HG03571 (cell line): ENCODE data around the gene CLDN25.
"Not testable (repeated sequence)": the region's sequence is repeated elsewhere in the genome, so short reads cannot be mapped to it uniquely, and the experiment has no call there.

Experiments used
- ATAC-seq: cut with Tn5 transposase; IDR thresholded peaks from one replicate; pipeline ENCODE4 v1.9.1; 2021; ENCODE audit not compliant: unreplicated experiment

CLDN25 gene

GRCh38 chr11:113779496-113779895, at the start of gene CLDN25:
Gene CLDN25 (plus strand): TSS chr11:113779796. CDS start chr11:113779796, 0 bp downstream.
- no peak for ATAC-seq

GRCh38 chr11:113730887-113731726, 48.5 kb upstream of the CLDN25 start:
- ATAC-seq, result no peak

- ATAC-seq, result no peak
Observed at GRCh38 chr11:113732092-113732491, 47.5 kb upstream of the CLDN25 start.

- ATAC-seq, result no peak
Observed at GRCh38 chr11:113736323-113736722, 43.3 kb upstream of the CLDN25 start.

GRCh38 chr11:113752932-113753331, 26.7 kb upstream of the CLDN25 start:
- no peak for ATAC-seq

- ATAC-seq, result no peak
Observed at GRCh38 chr11:113760241-113760640, 19.4 kb upstream of the CLDN25 start.

GRCh38 chr11:113763040-113763439, 16.6 kb upstream of the CLDN25 start:
- ATAC-seq, result not testable (repeated sequence)

GRCh38 chr11:113764527-113765219, 14.9 kb upstream of the CLDN25 start:
- no peak for ATAC-seq

GRCh38 chr11:113771964-113772363, 7.6 kb upstream of the CLDN25 start:
- ATAC-seq, result no peak

- ATAC-seq, result peak; percentile 5
Observed at GRCh38 chr11:113773092-113773415, 6.5 kb upstream of the CLDN25 start.

- ATAC-seq, result peak; percentile 98
Observed at GRCh38 chr11:113773416-113774173, 6.0 kb upstream of the CLDN25 start, which contains the start of gene ZW10. Gene ZW10 (minus strand): TSS chr11:113773692. CDS start chr11:113773666, 26 bp downstream.

GRCh38 chr11:113774174-113774503, 5.5 kb upstream of the CLDN25 start:
- ATAC-seq, result no peak

GRCh38 chr11:113778111-113778910, 1.3 kb upstream of the CLDN25 start:
- no peak for ATAC-seq

GRCh38 chr11:113781682-113782081, 2.1 kb downstream of the CLDN25 start:
- no peak for ATAC-seq

- ATAC-seq, result no peak
Observed at GRCh38 chr11:113782134-113782533, 2.5 kb downstream of the CLDN25 start.

GRCh38 chr11:113789016-113789415, 9.4 kb downstream of the CLDN25 start:
- ATAC-seq, result not testable (repeated sequence)

- no peak for ATAC-seq
Observed at GRCh38 chr11:113789675-113790320, 10.2 kb downstream of the CLDN25 start.

- no peak for ATAC-seq
Observed at GRCh38 chr11:113796663-113797259, 17.2 kb downstream of the CLDN25 start.

GRCh38 chr11:113802621-113803020, 23.0 kb downstream of the CLDN25 start:
- no peak for ATAC-seq

GRCh38 chr11:113805640-113806039, 26.0 kb downstream of the CLDN25 start:
- no peak for ATAC-seq
